ENCODE results near the gene RTKN. TPM values are rescaled to one million over a fixed set of nuclear protein-coding genes. Genes with fewer than 3 reads are reported as not detected.
A peak's percentile ranks its signal among the peaks of the same experiment; 100 is the strongest.

RTKN gene
- total and polyA plus RNA-seq, 2 of the 13 experiments (the other 11 are each of a cell fraction or from before 2014, with no cell fraction given) = 159 to 166 TPM

DNA sequence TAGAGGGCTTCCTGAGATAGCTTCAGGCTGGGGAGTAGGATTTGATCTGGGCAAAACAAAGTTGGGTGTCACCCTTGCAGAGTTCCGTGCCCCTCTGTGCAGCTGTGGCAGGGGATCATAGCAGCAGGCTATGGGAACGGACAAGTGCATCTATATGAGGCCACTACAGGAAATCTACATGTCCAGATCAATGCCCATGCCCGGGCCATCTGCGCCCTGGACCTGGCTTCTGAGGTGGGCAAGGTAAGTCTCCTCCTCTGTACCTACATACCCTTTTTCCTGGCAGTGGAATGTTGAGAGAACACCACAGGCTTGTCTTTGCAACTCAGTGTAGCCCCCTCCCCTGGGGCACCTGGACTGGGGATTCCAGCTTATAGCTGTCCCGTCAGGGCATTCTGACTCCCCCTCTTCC, 16.7 kb downstream of the RTKN start (continued):
- TF ChIP-seq REXO4 (CRISPR knock-in tag; IDR thresholded peaks at IDR 0.05; ENCODE audit: borderline replicate concordance) (no peak), ZC3H4 (CRISPR knock-in tag; IDR thresholded peaks at IDR 0.05; ENCODE audit: borderline replicate concordance) (no peak; the same call in 1 of the 2 replicates), ZHX2 (IDR thresholded peaks at IDR 0.05; ENCODE audit: low read depth) (no peak), ZHX2 (CRISPR knock-in tag; IDR thresholded peaks at IDR 0.05; ENCODE audit: borderline replicate concordance) (no peak), AHDC1 (CRISPR knock-in tag; IDR thresholded peaks at IDR 0.05; ENCODE audit: borderline replicate concordance) (no peak), SRY (CRISPR knock-in tag; IDR thresholded peaks at IDR 0.05) (no peak), ISL2 (CRISPR knock-in tag; IDR thresholded peaks at IDR 0.05) (no peak), FOXO1 (CRISPR knock-in tag; IDR thresholded peaks at IDR 0.05) (no peak), HOXA3 (CRISPR knock-in tag; IDR thresholded peaks at IDR 0.05) (no peak), TSC22D2 (CRISPR knock-in tag; IDR thresholded peaks at IDR 0.05; ENCODE audit: borderline replicate concordance) (no peak), PHF5A (CRISPR knock-in tag; IDR thresholded peaks at IDR 0.05; ENCODE audit: low read depth, unreplicated experiment) (peak; percentile 25), ZNF251 (CRISPR knock-in tag; IDR thresholded peaks at IDR 0.05) (0 out of 2 replicates have a peak, but pooled peaks have one; percentile 9), ELF4 (CRISPR knock-in tag; IDR thresholded peaks at IDR 0.05; ENCODE audit: borderline replicate concordance) (no peak), MEIS2 (CRISPR knock-in tag; IDR thresholded peaks at IDR 0.05) (no peak), MED1 (CRISPR knock-in tag; IDR thresholded peaks at IDR 0.05) (no peak), ZNF260 (CRISPR knock-in tag; IDR thresholded peaks at IDR 0.05; ENCODE audit: borderline replicate concordance, low read depth) (no peak)
- TF ChIP-seq, protein P1, sequence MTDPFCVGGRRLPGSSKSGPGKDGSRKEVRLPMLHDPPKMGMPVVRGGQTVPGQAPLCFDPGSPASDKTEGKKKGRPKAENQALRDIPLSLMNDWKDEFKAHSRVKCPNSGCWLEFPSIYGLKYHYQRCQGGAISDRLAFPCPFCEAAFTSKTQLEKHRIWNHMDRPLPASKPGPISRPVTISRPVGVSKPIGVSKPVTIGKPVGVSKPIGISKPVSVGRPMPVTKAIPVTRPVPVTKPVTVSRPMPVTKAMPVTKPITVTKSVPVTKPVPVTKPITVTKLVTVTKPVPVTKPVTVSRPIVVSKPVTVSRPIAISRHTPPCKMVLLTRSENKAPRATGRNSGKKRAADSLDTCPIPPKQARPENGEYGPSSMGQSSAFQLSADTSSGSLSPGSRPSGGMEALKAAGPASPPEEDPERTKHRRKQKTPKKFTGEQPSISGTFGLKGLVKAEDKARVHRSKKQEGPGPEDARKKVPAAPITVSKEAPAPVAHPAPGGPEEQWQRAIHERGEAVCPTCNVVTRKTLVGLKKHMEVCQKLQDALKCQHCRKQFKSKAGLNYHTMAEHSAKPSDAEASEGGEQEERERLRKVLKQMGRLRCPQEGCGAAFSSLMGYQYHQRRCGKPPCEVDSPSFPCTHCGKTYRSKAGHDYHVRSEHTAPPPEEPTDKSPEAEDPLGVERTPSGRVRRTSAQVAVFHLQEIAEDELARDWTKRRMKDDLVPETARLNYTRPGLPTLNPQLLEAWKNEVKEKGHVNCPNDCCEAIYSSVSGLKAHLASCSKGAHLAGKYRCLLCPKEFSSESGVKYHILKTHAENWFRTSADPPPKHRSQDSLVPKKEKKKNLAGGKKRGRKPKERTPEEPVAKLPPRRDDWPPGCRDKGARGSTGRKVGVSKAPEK (CRISPR knock-in tag; IDR thresholded peaks at IDR 0.05; ENCODE audit: borderline replicate concordance) = no peak
